H9 (cell line): ENCODE results near the gene ETV6. TPM values are rescaled to one million over a fixed set of nuclear protein-coding genes. Genes with fewer than 3 reads are reported as not detected.

Experiments used
- DNase-seq: peaks from one replicate; pipeline ENCODE4 v3.0.0-alpha.2; 2017
- H2AFZ ChIP-seq: one replicate; pipeline ENCODE4 v1.6.1; 2013; ENCODE audit warnings: mild to moderate bottlenecking, low read length, control low read depth, moderate library complexity
- H2AK5ac ChIP-seq: 2 replicates; pipeline ENCODE4 v1.6.1; 2013; ENCODE audit warnings: low read length, control low read depth, mixed read lengths; ENCODE audit not compliant: insufficient read length
- H2BK120ac ChIP-seq: one replicate; pipeline ENCODE4 v1.6.1; 2013; ENCODE audit warnings: low read depth, mild to moderate bottlenecking, low read length, control low read depth, inconsistent platforms; ENCODE audit not compliant: poor library complexity, severe bottlenecking
- H2BK12ac ChIP-seq: 2 replicates; pipeline ENCODE4 v1.6.1; 2013; ENCODE audit warnings: low read length, control low read depth, mixed read lengths, low read depth; ENCODE audit not compliant: insufficient read length
- H2BK15ac ChIP-seq: 2 replicates; pipeline ENCODE4 v1.6.1; 2013; ENCODE audit warnings: low read depth, low read length, control low read depth
- H2BK20ac ChIP-seq: one replicate; pipeline ENCODE4 v1.6.1; 2013; ENCODE audit warnings: low read depth, mild to moderate bottlenecking, low read length, control low read depth, inconsistent platforms; ENCODE audit not compliant: poor library complexity, severe bottlenecking
- H2BK5ac ChIP-seq: 2 replicates; pipeline ENCODE4 v1.6.1; 2013; ENCODE audit warnings: low read length, control low read depth, mixed read lengths; ENCODE audit not compliant: insufficient read length
- H3K14ac ChIP-seq: 2 replicates; pipeline ENCODE4 v1.6.1; 2013; ENCODE audit warnings: low read length, control low read depth; ENCODE audit not compliant: insufficient read depth
- H3K18ac ChIP-seq: 2 replicates; pipeline ENCODE4 v1.6.1; 2013; ENCODE audit warnings: low read depth, mild to moderate bottlenecking, mixed read lengths, low read length, control low read depth; ENCODE audit not compliant: insufficient read length
- H3K23ac ChIP-seq: 2 replicates; pipeline ENCODE4 v1.6.1; 2013; ENCODE audit warnings: low read length, control low read depth, mixed read lengths, low read depth; ENCODE audit not compliant: insufficient read length
- H3K23me2 ChIP-seq: 2 replicates; pipeline ENCODE4 v1.6.1; 2013; ENCODE audit warnings: low read depth, mild to moderate bottlenecking, mixed read lengths, low read length, control low read depth; ENCODE audit not compliant: insufficient read length, poor library complexity, severe bottlenecking
- H3K27ac ChIP-seq: 2 replicates; pipeline ENCODE4 v1.5.1; 2013; ENCODE audit warnings: low read length, control low read depth, mixed read lengths, low read depth; ENCODE audit not compliant: insufficient read length
- H3K27me3 ChIP-seq: 2 replicates; pipeline ENCODE4 v1.6.1; 2013; ENCODE audit warnings: low read length, control low read depth, inconsistent platforms; ENCODE audit not compliant: insufficient read depth
- H3K4ac ChIP-seq: 2 replicates; pipeline ENCODE4 v1.6.1; 2013; ENCODE audit warnings: low read depth, mild to moderate bottlenecking, control low read depth, inconsistent platforms, low read length, moderate library complexity
- H3K4me1 ChIP-seq: 2 replicates; pipeline ENCODE4 v1.6.1; 2013; ENCODE audit warnings: low read length, control low read depth, inconsistent platforms; ENCODE audit not compliant: insufficient read depth
- H3K4me2 ChIP-seq: 2 replicates; pipeline ENCODE4 v1.6.1; 2013; ENCODE audit warnings: low read length, control low read depth, mixed read lengths; ENCODE audit not compliant: insufficient read length, insufficient read depth
- H3K56ac ChIP-seq: 2 replicates; pipeline ENCODE4 v1.6.1; 2013; ENCODE audit warnings: low read depth, mild to moderate bottlenecking, mixed read lengths, low read length, control low read depth; ENCODE audit not compliant: insufficient read length
- H3K79me1 ChIP-seq: 2 replicates; pipeline ENCODE4 v1.6.1; 2013; ENCODE audit warnings: low read depth, mild to moderate bottlenecking, moderate library complexity, low read length, control low read depth, inconsistent platforms; ENCODE audit not compliant: insufficient read depth, poor library complexity, severe bottlenecking
- H3K79me2 ChIP-seq: 2 replicates; pipeline ENCODE4 v1.6.1; 2013; ENCODE audit warnings: low read length, control low read depth, inconsistent platforms; ENCODE audit not compliant: insufficient read depth
- H3K9ac ChIP-seq: 2 replicates; pipeline ENCODE4 v1.6.1; 2013; ENCODE audit warnings: low read length, control low read depth, mixed read lengths; ENCODE audit not compliant: insufficient read length; ENCODE audit errors: extremely low read depth
- H3K9me3 ChIP-seq: one replicate; pipeline ENCODE4 v1.6.1; 2013; ENCODE audit warnings: low read depth, low read length, inconsistent platforms; ENCODE audit not compliant: control insufficient read depth
- H3T11ph ChIP-seq: one replicate; pipeline ENCODE4 v1.6.1; 2013; ENCODE audit warnings: mild to moderate bottlenecking, low read length, control low read depth, inconsistent platforms
- H4K20me1 ChIP-seq: one replicate; pipeline ENCODE4 v1.6.1; 2013; ENCODE audit not compliant: control insufficient read depth, insufficient read length, insufficient read depth
- H4K5ac ChIP-seq: 2 replicates; pipeline ENCODE4 v1.6.1; 2013; ENCODE audit warnings: low read depth, mild to moderate bottlenecking, mixed read lengths, low read length, control low read depth; ENCODE audit not compliant: insufficient read length
- H4K8ac ChIP-seq: replicated peaks from 2 replicates; pipeline ENCODE4 v1.6.1; 2013; ENCODE audit warnings: low read length, control low read depth, mixed read lengths, low read depth; ENCODE audit not compliant: insufficient read length
- H4K91ac ChIP-seq: 2 replicates; pipeline ENCODE4 v1.6.1; 2013; ENCODE audit warnings: low read depth, mild to moderate bottlenecking, moderate library complexity, mixed read lengths, low read length, control low read depth; ENCODE audit not compliant: insufficient read length
- H3K27ac Mint-ChIP-seq, 3 experiments: 2 replicates in 2 of 3; 3 replicates in 1 of 3; pipeline ENCODE4 v1.8.0; 2020 to 2021; ENCODE audit warnings: mixed read lengths in 3 of 3, mild to moderate bottlenecking in 1 of 3, moderate library complexity in 1 of 3
- H3K27me3 Mint-ChIP-seq: 2 replicates; pipeline ENCODE4 v1.8.0; 2021; ENCODE audit warnings: low read depth, mild to moderate bottlenecking, moderate library complexity, mixed read lengths
- H3K36me3 Mint-ChIP-seq, 3 experiments: 2 replicates in 2 of 3; 3 replicates in 1 of 3; pipeline ENCODE4 v1.8.0; 2020 to 2021; ENCODE audit warnings: low read depth in 3 of 3, mixed read lengths in 3 of 3; ENCODE audit not compliant: insufficient read depth in 1 of 3
- H3K4me1 Mint-ChIP-seq, 2 experiments: 2 replicates each; pipeline ENCODE4 v1.8.0; 2020; ENCODE audit warnings: mixed read lengths in 2 of 2
- H3K4me3 Mint-ChIP-seq, 2 experiments: 2 replicates in 1 of 2; 3 replicates in 1 of 2; pipeline ENCODE4 v1.8.0; 2020 to 2021; ENCODE audit warnings: mild to moderate bottlenecking in 2 of 2, mixed read lengths in 2 of 2, moderate library complexity in 1 of 2
- H3K9me3 Mint-ChIP-seq, 2 experiments: 2 replicates in 1 of 2; 3 replicates in 1 of 2; pipeline ENCODE4 v1.8.0; 2020; ENCODE audit warnings: mild to moderate bottlenecking in 2 of 2, mixed read lengths in 2 of 2, moderate library complexity in 1 of 2
- CTCF ChIP-seq: fragments of 200-600 bp; sonication (generic); conservative IDR thresholded peaks from 3 replicates; pipeline ENCODE4 v1.8.0; 2021; ENCODE audit warnings: antibody characterized with exemption, mild to moderate bottlenecking
- WGBS: extraction: QIAGEN DNeasy Blood & Tissue Kit; methylation state at CpG from one replicate; pipeline ENCODE4 v1.1.7; 2013; ENCODE audit warnings: missing lambda C conversion rate, low lambda C conversion rate, mixed read lengths; ENCODE audit not compliant: insufficient read length; ENCODE audit errors: extremely low coverage; 5-methylcytosine and 5-hydroxymethylcytosine counted together
- total RNA-seq: library from RNA; stranded (reverse); gene quantifications from 2 replicates; pipeline ENCODE4 v1.2.1, GENCODE V29; 2021

Gene ETV6
- total RNA-seq, 1 experiment from 2014 or later, result 28.7 TPM

- Mint-ChIP-seq H3K27me3 (no peaks in the 10 kb centered on the region), H3K4me1 (peaks cover 0 to 3% of the 10 kb centered on the region in 2 experiments; a peak in 1 of 4 replicates), H3K4me3 (no peak overlapping the region), H3K9me3 (no peaks in the 10 kb centered on the region), H3K27ac (no peak overlapping the region), H3K36me3 (peaks cover 7 to 23% (median 9%) of the 10 kb centered on the region in 3 experiments; a peak in 6 of 7 replicates)
- H3K56ac ChIP-seq, result no peak overlapping the region
- DNase-seq, result peak; percentile 12
- H3K4me1 ChIP-seq, result no peaks in the 10 kb centered on the region
- H3K9me3 ChIP-seq, result no peaks in the 10 kb centered on the region
- no peak overlapping the region for H2BK20ac ChIP-seq
- H2AK5ac ChIP-seq, result no peak overlapping the region
- no peak overlapping the region for H4K5ac ChIP-seq
- H2BK5ac ChIP-seq, result no peak overlapping the region
- no peak overlapping the region for H2BK12ac ChIP-seq
- H3T11ph ChIP-seq, result no peak overlapping the region
- no peak overlapping the region for H3K14ac ChIP-seq
- no peak overlapping the region for H3K18ac ChIP-seq
- TF ChIP-seq CTCF, result no peak
- H3K23ac ChIP-seq, result no peak overlapping the region
- H3K4me2 ChIP-seq, result no peak overlapping the region
- whole genome bisulfite sequencing, result no CpG with 5 or more reads among the region's 4 CpGs
- H4K91ac ChIP-seq, result no peak overlapping the region
- H4K8ac ChIP-seq, result no peak overlapping the region
- no peaks in the 10 kb centered on the region for H3K79me2 ChIP-seq
- no peak overlapping the region for H3K9ac ChIP-seq
- H3K4ac ChIP-seq, result no peak overlapping the region
- no peak overlapping the region for H3K27ac ChIP-seq
- H2BK120ac ChIP-seq, result no peak overlapping the region
- no peaks in the 10 kb centered on the region for H3K23me2 ChIP-seq
- no peaks in the 10 kb centered on the region for H3K27me3 ChIP-seq
- H2BK15ac ChIP-seq, result no peak overlapping the region
- no peaks in the 10 kb centered on the region for H3K79me1 ChIP-seq
- no peak overlapping the region for H2AFZ ChIP-seq
- no peaks in the 10 kb centered on the region for H4K20me1 ChIP-seq
These were observed 197.0 kb downstream of the ETV6 start for GRCh38 chr12:11846488-11846887.
